ENCODE data around the gene TTC16.

TTC16 gene

DNA sequence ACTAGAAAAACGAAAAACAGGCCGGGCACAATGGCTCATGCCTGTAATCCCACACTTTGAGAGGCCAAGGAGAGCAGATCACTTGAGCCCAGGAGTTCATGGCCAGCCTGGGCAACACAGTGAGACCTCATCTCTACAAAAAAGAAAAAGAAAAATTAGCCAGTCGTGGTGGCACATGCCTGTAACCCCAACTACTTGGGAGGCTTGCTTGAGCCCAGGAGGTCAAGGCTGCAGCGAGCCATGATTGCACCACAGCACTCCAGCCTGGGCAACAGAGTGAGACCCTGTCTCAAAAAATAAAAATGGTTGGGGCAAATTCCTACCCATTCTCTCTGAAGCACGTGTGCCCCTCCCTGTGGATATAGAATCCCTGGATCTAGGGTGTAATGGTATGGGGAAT lies 17.5 kb upstream of the TTC16 start:
- DNase-seq, result no peak

DNA sequence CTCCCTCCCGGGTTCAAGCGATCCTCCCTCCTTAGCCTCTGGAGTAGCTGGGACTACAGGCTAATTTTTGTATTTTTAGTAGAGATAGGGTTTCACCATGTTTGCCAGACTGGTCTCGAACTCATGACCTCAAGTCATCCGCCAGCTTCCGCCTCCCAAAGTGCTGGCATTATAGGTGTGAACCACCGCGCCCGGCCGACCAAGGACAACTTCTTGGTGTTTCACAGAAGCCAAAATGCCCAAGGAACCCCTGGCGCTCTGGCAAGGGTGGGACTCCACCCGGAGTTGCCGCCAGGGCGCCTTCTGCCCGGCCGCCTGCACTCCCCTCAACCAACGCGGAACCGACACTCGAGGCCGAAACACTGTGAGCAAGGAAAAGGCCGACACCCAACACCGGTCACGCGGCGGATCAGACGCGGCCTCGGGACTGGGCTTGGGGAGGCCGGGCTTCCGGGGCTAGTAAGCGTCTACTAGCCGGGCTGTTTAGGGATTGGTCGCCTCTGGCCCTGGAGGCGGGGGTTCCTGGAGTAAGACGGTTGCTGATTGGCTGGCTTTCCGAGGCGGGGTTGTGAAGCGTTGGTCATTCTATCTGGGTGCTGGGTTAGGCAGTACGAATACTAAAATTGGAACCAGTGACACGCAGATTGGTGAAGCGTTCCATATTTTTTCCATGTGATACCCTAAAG lies 16.8 kb upstream of the TTC16 start:
- no peak for DNase-seq

DNA sequence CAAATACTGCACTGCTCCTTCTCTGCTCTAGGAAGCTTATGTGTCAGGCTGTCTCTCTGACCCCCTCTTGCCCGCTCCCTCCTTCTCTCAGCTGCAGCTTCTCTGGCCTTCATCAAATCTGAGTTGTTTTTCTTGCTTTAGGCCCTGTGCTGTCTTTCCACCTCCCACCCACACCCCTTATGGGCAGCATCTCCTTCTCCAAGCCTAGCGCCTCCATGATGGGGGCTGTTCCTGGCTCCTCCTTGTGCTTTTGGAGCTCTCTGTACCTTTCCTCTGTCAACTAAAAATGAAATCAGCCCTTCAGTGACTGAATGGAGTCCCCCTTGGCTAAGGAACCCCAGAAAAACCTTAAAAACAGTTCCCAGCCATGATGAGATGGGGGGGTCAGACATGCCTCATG lies 15.7 kb upstream of the TTC16 start:
- DNase-seq, result no peak

DNA sequence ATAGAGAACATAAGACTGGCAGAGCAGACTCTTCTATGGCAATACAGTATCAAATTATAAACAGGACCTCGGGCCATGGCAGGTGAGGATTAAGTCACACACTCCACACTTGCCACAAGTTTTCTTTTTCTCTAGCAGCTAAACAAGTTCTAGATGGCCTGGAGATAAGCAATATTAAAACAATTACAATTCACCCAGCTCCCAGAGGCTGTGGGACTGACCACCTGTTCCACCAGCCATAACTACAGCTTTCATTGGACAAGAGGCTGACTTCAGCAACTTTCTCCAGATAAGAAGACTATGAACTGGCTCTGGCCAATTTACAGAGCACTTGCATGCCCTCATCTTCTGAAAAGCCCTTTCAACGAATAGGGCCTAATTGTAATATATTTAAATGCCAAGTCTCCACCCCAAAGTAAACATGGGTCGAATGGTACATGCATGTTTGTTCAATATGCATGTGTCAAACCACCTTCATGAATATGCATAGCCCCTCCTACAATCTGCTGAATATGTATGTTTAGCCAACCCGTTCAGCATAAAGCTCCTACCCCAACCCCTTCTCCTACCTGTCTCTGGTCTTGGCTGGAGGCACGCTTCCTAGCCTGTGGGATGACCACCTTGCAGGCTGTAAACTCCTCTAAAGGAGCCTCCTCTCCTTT lies 15.2 kb upstream of the TTC16 start:
- DNase-seq, result no peak

DNA sequence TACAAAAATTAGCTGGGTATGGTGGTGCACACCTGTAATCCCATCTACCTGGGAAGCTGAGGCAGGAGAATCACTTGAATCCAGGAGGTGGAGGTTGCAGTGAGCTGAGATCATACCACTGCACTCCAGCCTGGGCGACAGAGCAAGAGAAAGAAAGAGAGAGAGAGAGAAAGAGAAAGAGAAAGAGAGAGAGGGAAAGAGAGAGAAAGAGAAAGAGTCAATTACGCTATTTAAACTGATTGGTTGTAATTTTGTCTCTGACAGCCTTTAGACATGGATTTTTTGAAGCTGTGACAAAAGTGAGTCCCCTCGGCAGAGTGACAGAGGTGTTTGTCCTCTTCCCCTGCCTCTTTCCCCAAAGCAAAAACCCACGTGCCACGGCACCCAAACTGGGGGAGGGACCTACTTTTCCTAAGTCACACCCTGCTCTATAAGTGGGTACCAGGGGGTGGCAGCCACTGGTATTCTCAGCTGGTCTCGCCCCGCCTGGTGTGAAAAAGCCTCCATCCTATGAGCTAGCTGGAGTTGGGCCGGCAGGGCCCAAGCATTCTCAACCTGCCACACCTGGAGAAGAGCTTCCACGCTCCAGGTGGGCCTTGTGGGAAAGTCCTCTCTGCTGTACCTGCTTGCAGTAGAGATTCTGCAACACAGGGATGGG lies 12.5 kb upstream of the TTC16 start:
- no peak for DNase-seq

DNA sequence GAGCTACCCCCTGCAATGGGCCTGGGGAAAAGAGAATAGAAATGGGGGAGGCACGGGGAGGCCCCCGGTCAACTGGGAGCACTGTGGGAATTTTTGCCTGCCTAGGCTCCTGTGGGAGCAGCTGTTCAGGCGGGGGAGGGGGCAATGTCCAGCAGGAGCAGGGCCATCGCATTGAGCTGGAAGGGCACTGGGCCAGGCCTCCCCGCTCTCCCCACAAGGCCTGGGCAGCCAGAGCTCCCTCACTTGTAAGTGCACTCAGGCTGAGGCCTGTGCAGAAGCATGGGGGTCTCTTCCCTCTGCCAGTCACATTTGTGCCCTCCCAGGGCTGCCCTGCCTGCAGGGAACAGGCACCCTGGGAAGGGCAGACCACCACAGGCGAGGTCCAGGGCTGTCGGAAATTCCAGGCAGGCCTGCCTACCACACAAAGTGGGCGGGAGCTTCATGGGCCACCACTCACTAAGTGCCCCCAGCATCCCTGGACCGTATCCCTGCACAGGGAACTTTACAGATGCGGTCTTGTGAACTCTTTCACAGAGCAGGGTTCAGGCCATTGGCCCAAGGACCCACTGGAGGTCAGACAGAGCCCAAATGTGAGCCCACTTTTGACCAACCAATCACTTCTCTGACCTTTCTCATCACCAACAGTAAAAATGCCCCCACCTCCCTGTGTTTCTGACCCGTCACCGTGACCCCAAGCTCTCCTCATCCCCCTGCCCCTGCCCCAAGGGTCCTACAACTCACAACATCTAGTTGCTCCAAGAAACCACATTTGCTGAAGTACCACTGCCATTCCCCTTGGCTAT lies 10.1 kb upstream of the TTC16 start:
- DNase-seq, result no peak

DNA sequence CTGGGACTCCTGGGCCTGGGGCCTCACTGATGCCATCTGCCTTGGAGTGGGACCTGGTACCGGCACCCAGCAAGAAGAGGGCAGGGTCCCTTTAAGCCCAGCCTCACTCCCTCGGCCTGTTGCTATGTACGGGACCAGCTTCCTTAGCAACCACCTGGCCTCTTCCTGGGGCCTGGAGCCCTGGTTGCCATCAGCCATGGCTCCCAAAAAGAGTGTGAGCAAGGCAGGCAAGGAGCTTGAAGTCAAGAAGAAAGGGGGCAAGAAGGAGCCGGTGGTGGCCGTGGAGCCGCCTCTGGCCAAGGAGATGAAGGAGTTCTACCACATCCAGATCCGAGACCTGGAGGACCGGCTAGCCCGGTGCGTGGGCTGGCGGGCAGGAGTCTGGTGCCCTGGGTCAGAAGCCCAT lies 9.0 kb upstream of the TTC16 start, which contains the start of gene CFAP157:
TSS of gene CFAP157 (plus strand) at position 153 of the 406 bp plus-strand sequence. CDS start at position 197, 44 bp downstream.
- DNase-seq, result no peak

DNA sequence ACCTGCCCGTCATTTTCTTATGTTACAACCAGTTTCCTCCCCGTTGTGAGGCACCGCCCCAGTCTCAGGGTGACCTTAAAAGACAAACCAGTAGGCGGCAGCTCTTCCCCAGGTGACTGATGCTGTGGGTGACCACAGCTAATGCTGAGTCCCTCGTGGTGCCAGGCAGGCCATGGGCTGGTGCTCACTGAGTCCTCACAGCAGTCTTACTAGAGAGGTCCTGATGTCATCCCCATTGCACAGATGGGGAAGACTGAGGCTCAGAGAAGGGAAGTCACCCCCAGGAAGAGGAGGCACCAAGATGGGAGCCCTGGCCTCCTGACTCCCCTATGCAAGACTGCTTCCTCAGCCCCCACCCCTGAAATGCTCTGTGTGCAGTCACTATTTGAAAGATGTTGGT lies 8.1 kb upstream of the TTC16 start:
- DNase-seq, result no peak

DNA sequence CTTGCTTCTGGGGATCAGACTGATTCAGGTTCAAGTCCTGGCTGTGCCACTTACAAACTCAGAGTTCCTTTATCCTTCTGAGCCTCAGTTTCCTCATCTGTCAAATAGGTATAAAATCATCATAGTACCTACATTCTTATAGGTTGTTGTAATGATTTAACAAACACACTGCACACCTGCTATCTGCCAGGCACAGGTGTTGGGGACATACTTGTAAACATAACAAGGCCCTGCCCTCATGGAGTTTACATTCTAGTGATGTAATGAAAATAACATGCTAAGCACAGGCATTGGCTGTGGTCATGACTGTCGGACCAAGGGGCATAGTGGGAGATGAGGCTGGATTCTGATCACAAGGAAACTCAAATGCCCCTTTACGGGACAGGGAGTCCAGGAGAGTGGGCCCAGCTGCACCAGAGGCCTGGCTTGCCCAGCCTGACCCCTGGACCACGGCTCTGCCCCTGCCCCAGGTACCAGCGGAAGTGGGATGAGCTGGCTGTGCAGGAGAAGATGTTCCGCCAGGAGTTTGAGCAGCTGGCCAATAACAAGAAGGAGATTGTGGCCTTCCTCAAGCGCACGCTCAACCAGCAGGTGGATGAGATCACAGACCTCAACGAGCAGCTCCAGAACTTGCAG lies 6.8 kb upstream of the TTC16 start:
- DNase-seq, result no peak

DNA sequence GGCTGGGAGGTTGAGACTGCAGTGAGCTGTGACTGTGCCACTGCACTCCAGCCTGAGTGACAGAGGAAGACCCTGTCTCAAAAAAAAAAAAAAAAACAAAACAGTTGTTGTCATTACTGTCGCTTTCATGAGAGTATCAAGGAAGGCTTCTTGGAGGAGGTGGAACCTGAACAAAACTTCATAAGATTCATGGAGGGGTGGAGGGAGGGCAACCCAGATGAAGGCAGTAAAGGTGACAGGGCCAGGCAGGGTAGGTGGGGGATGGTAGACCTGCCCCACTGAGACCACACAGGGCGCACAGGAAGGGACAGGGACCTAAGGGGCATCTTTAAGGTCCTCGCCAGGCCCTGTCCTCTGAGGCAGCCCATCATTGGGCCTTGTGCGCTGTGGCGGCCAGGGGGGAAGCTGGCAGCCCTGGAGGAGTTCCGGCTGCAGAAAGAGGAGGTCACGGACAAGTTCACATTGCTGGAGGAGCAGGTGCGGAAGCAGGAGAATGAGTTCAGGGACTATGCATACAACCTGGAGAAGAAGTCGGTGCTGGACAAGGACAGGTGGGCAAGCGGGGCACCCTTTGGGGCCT lies 5.6 kb upstream of the TTC16 start:
- DNase-seq, result no peak

DNA sequence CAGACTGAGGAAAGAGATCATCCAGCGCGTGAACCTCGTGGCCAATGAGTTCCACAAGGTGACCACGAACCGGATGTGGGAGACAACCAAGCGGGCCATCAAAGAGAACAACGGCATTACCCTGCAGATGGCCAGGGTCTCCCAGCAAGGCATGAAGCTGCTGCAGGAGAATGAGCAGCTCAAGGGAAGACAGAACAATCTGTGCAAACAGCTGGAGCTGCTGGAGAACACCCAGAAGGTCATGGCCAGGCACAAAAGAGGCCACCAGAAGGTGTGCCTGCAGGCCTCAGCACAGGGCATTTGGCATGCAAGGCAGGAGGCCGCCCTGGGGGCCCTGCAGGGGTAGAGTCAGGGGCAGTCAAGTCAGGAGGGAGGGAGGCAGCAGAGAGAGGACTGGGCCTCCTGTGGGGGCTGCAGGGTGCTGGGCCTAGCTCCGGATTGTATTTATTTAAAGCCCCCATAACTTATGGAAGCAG lies 4.6 kb upstream of the TTC16 start:
- no peak for DNase-seq

DNA sequence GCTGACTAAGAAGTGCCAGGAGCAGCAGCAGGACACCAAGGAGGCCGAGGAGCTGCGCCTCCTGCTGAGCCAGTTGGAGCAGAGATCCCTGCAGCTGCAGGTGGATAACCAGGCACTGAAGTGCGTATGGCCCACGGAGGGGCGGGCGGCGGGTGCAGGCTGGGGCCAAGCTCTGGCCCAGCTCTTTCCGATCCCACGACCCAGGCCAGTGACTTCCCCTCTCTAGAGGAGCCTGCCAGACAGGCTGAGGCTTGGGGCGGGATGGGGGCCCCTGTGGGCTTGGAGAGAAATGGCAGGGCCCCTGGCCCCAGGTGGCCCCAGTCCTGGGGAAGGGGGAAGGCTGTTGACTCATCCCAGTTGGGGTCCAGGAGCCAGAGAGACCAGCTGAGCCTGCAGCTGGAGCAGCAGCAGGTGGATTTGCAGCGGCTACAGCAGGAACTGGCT lies 4.0 kb upstream of the TTC16 start:
- no peak for DNase-seq

DNA sequence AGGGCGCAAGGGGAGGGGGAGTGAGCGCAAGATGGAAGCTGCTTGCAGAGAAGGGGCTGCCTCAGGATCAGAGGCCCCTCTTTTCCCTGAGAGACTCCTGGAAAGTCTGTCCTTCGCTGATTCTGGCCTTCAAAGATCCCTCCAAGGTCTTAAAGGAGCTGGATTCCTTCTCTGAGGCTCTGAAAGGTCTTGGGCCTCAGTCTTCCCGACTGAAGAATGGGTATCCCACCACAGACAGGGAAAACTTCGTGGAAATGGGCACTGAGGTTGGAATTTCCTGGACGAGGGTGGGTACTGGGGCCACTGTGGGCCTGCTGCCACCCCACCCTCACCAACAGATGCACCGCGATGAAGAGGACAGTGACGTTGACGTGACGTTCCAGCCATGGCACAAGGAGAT lies 3.5 kb upstream of the TTC16 start:
- DNase-seq, result no peak

DNA sequence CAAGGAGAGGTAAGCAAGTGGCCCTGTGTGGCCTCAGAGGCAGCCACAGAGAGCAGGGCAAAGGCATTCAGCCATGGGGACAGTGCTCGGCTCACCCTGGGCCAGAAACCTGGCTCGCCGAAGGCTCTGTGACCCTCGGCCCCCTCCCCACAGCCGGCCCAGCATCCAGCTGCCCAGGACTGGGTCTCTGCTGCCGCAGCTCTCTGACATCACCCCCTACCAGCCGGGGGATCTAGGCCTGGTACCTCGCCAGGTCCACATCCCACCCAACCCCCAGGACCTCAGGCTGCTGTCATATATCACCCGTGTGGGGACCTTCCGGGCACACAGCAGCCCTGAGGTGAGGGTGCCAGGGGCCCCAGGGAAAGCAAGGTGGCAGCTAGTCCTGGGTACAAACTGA lies 3.0 kb upstream of the TTC16 start:
- DNase-seq, result no peak

DNA sequence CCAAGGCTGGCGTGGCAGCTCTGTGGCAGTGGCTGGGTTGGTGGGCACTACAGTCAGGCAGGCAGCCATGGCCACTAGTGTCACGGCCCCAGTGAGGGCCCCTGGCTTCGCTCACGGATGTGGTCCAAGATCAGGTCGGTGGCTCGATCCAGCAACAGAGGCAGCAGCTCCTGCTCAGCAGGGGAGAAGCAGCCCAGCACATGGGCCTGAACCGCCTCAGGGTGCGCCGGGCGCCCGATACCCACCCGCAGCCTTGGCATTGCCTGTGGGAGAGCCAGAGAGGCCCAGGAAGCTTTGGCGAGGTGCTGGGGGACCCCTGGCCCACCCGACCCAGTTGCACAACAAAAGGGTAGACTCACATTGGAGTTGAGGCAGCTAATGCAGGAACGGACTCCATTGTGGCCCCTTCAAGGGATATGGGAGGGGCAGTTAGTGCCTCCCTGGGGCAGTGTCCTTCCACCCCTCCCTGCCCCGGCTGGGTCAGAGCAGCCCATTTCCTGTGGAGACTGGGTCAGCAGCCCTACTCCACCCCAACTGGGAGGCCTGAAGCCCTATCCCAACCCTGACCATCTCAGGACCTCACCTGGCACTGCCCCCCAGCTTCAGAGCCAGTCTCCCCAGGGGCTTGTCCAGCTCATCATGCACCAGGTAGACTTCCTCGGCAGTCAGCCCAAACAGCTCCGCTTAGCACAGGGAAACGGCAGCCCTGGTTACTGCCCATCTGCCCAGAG lies 1.7 kb upstream of the TTC16 start:
- no peak for DNase-seq

DNA sequence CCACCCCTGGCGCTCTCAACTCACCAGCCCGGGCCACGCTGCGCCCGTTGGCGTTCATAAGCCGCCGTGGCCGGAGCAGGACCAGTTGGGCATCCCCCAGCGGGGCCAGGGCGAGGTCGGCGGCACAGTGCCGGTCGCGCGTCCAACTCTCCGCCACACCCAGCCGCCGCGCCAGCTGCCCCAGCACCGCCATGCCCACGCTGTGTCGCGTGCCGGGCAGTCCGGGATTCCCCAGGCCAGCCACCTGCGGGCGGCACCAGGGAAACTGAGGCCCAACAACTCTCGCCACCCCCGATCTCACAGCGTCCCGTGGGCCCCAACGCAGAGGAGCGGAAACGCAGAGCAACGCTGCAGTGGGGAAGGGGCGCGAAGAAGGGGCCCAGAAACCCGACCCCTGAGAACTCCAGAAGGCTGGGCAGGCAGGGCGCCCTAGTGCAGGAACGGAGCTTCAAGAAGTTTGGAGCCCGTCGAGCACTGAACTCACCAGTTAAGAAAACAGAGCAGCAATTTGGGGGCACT lies 869 bp upstream of the TTC16 start:
- no peak for DNase-seq

DNA sequence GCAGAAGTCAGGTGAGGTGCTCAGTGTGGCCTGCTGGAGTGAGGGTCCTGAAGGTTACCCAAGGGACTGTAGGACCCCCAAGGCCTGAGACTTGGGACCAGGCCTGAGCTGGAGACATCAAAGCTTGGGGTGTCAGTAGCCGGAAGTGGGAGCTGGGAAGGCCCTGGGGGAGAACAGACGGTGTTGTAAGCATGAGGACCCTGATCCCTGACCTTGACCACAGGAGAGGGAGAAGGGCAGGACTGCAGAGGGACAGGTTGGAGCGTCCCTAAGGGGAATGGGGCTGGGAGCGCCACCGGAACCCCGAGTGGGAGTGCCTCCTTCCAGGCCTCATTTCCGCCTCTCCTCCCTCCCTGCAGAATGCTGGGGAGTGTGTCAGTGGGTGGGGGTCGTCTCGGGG lies 533 bp downstream of the TTC16 start:
- no peak for DNase-seq

DNA sequence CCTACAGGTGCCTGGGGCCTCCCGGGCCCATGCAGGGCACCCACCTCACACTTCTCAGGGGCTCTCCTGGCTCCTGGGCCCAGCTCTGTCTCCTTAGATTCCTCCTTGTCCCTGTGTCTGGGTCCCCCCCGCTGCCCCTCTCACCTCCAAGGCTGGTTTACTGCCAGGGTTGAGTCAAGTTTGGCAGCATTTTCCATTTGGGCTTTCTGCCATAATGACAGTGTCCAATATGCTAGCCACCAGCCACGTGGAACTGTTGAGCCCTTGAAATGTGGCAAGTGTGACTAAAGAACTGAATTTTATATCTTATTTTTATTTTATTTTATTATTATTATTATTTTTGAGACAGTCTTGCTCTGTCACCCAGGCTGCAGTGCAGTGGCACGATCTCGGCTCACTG lies 1.9 kb downstream of the TTC16 start:
- DNase-seq, result no peak

DNA sequence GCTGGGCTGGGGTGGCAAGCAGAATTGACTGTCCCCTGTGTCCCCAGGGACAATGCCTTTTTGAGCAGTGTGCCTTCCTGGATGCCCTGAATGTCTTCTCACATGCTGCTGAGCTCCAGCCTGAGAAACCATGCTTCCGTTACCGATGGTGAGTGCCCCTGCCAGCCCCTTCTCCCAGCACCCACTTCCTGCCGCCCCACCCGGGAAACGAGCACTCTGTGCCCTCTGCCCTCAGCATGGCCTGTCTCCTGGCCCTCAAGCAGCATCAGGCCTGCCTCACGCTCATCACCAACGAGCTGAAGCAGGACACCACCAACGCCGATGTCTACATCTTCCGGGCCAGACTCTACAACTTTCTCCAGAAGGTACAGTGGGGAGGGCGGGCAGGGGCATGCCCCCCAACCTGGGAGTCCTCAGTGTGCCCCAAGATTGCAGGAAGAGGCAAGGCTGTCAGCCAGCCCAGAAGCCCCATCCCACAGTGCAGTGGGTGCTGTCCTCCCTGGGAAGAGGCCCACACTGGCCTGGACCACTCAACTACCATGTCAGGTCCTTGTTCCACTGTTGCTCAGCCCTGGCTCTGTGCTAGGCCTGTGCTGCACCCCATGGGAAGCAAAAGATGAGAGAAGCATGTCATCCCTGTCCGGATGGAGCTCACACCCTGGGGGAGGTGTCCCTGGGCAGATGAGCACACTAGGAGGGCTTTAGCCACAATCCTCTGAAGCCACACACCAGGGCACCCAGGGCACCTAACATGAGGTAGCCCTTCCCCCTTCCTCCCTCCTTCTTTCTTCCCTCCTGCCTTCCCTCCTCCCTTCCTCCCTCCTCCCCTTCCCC lies 4.4 kb downstream of the TTC16 start:
- no peak for DNase-seq

DNA sequence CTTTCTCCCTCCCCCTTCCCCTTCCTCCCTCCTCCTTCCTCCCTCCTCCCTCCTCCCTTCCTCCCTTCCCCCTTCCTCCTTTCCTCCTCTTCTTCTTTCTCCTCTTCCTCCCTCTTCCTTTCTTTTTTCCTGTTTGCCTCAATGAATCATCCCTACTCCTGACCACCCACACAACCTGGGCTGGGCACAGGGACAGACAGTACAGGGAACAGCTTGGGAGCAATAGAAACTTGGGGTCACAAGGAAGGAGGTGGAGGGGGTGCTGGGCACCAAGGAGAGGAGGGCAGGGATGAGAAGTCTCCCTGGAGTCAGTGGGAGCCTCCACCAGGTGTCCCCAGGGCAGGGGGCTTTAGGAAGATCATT lies 5.0 kb downstream of the TTC16 start:
- no peak for DNase-seq

DNA sequence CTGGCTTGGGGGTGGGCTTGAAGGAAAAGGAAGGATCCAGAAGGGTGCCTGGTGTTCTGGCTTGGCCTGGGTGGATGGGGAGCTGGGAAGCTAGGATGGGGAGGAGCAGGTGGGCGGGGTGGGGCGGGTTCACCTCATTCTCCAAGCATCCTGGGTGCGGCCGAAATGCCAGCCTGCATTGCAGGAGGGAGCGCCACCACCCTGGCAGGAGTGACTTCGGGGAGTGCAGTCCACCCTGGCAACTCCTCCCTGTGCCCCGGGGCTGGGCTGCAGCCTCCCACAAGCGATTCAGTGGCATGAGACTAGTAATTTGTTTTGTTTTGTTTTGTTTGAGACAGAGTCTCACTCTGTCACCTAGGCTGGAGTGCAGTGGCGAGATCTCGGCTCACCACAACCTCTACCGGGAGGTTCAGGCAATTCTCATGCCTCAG lies 5.5 kb downstream of the TTC16 start:
- no peak for DNase-seq

Measured in NCI-H524 treated with DMSO at 0.1 percent for 48 hours (cell line).